Endothelial cell of umbilical vein (primary cell): ENCODE results near the gene USF2. TPM values are rescaled to one million over a fixed set of nuclear protein-coding genes. Genes with fewer than 3 reads are reported as not detected.

Experiments
- BruUV-seq: library from RNA; stranded (reverse); fragments of 400-500 nt; replicated peaks from 2 replicates; lab custom pipeline; 2021; lab: Mats Ljungman, UMichigan
- CTCF ChIA-PET: fragments of 300-600, 350-600 bp; sonication (Branson Sonifier 250); formaldehyde crosslinking; loops from one replicate; lab custom pipeline; 2021; ENCODE audit warnings: antibody characterized with exemption, inconsistent platforms; lab: Charles Lee
- POLR2A ChIA-PET: fragments of 300-600, 350-600 bp; sonication (Branson Sonifier 250); formaldehyde crosslinking; loops from one replicate; lab custom pipeline; 2021; ENCODE audit warnings: antibody characterized with exemption, inconsistent platforms; lab: Charles Lee
- DNase-seq: peaks from one replicate; pipeline ENCODE4 v3.0.0-alpha.2; 2011; ENCODE audit warnings: low read depth, low spot score
- FAIRE-seq: peaks from 2 replicates; lab custom pipeline; 2011; peaks lifted over from hg19 to GRCh38; lab: Jason Lieb, UNC
- H2AFZ ChIP-seq: 2 replicates; pipeline ENCODE4 v1.6.0; 2012; ENCODE audit warnings: low read depth, low read length, control low read depth, inconsistent platforms
- H3K27ac ChIP-seq: 2 replicates; pipeline ENCODE4 v1.5.1; 2011; ENCODE audit warnings: low read depth, mild to moderate bottlenecking, control low read depth, low read length, moderate library complexity; ENCODE audit not compliant: insufficient read depth
- H3K27me3 ChIP-seq, 2 experiments: 2 replicates each; pipeline versions ENCODE4 v1.6.0 to v1.6.1; 2011; ENCODE audit warnings: low read length in 2 of 2, mixed read lengths in 1 of 2; ENCODE audit not compliant: control insufficient read depth in 2 of 2, insufficient read depth in 2 of 2
- H3K36me3 ChIP-seq, 2 experiments: 2 replicates in 1 of 2; 3 replicates in 1 of 2; pipeline ENCODE4 v1.5.1; 2011; ENCODE audit warnings: low read length in 2 of 2, mild to moderate bottlenecking in 1 of 2, moderate library complexity in 1 of 2; ENCODE audit not compliant: control insufficient read depth in 2 of 2, insufficient read depth in 2 of 2; ENCODE audit errors: extremely low read depth in 1 of 2
- H3K4me1 ChIP-seq: 3 replicates; pipeline ENCODE4 v1.5.1; 2011; ENCODE audit warnings: mild to moderate bottlenecking, low read length; ENCODE audit not compliant: control insufficient read depth, insufficient read depth; ENCODE audit errors: extremely low read depth
- H3K4me2 ChIP-seq: 2 replicates; pipeline ENCODE4 v1.6.1; 2011; ENCODE audit warnings: low read length, control low read depth, mixed read lengths; ENCODE audit not compliant: insufficient read depth
- H3K4me3 ChIP-seq, 3 experiments: fragments of 200-600 bp in 1 of 3; sonication (generic), shearing (Covaris generic) in 1 of 3; replicated peaks in 1 of 3; 2 replicates each; pipeline ENCODE4 v1.5.1; 2011 to 2016; ENCODE audit warnings: control low read depth in 3 of 3, low read length in 3 of 3, mild to moderate bottlenecking in 2 of 3, inconsistent platforms in 1 of 3, low read depth in 1 of 3, moderate library complexity in 1 of 3; ENCODE audit not compliant: insufficient read depth in 1 of 3
- H3K79me2 ChIP-seq: 2 replicates; pipeline ENCODE4 v1.6.0; 2012; ENCODE audit warnings: low read length, inconsistent platforms; ENCODE audit not compliant: control insufficient read depth, insufficient read depth
- H3K9ac ChIP-seq: replicated peaks from 2 replicates; pipeline ENCODE3; 2011; ENCODE audit warnings: low read length, control low read depth; ENCODE audit not compliant: insufficient read depth; ENCODE audit errors: extremely low read depth
- H3K9me1 ChIP-seq: replicated peaks from 3 replicates; pipeline ENCODE4 v1.6.0; 2011; ENCODE audit warnings: mild to moderate bottlenecking, low read length; ENCODE audit not compliant: control insufficient read depth, insufficient read depth; ENCODE audit errors: extremely low read depth
- H3K9me3 ChIP-seq: replicated peaks from 2 replicates; pipeline ENCODE4 v1.5.1; 2012; ENCODE audit warnings: low read length, inconsistent platforms; ENCODE audit not compliant: control insufficient read depth, insufficient read depth
- H4K20me1 ChIP-seq: replicated peaks from 2 replicates; pipeline ENCODE3; 2011; ENCODE audit warnings: mild to moderate bottlenecking, low read length; ENCODE audit not compliant: control insufficient read depth, insufficient read depth; ENCODE audit errors: extremely low read depth
- CTCF ChIP-seq, 2 donors: IDR thresholded peaks; 1 replicate in 1 of 2; 2 replicates in 1 of 2; pipeline ENCODE4 v1.5.1; 2011; ENCODE audit warnings: low read length in 2 of 2, mild to moderate bottlenecking in 2 of 2, moderate library complexity in 2 of 2, control low read depth in 1 of 2, inconsistent platforms in 1 of 2, low read depth in 1 of 2; ENCODE audit not compliant: insufficient read depth in 1 of 2; ENCODE audit errors: extremely low read depth in 1 of 2
- EZH2 ChIP-seq: IDR thresholded peaks from 2 replicates; pipeline ENCODE4 v1.6.1; 2012; ENCODE audit warnings: borderline replicate concordance, low read depth, mild to moderate bottlenecking, moderate library complexity, low read length, inconsistent platforms; ENCODE audit not compliant: severe bottlenecking
- FOS ChIP-seq: IDR thresholded peaks from 2 replicates; pipeline ENCODE4 v1.6.1; 2011; ENCODE audit warnings: mild to moderate bottlenecking, low read length, moderate library complexity, borderline replicate concordance; ENCODE audit not compliant: insufficient read depth
- GATA2 ChIP-seq: IDR thresholded peaks from 2 replicates; pipeline ENCODE4 v1.7.0; 2011; ENCODE audit warnings: low read depth, mild to moderate bottlenecking, moderate library complexity, mixed read lengths, low read length; ENCODE audit not compliant: insufficient read length, insufficient read depth
- JUN ChIP-seq: IDR thresholded peaks from 2 replicates; pipeline ENCODE4 v1.6.1; 2011; ENCODE audit warnings: borderline replicate concordance, low read depth; ENCODE audit not compliant: insufficient read length, insufficient read depth
- MAX ChIP-seq: IDR thresholded peaks from 2 replicates; pipeline ENCODE4 v1.6.1; 2011; ENCODE audit not compliant: insufficient read depth, insufficient read length
- MYC ChIP-seq: IDR thresholded peaks from one replicate; pipeline ENCODE4 v1.6.1; 2011; ENCODE audit warnings: mild to moderate bottlenecking, low read depth, low read length
- POLR2A ChIP-seq: IDR thresholded peaks from 2 replicates; pipeline ENCODE4 v1.6.1; 2012; ENCODE audit warnings: low read depth, mild to moderate bottlenecking, control low read depth, low read length
- POLR2AphosphoS5 ChIP-seq: IDR thresholded peaks from 2 replicates; pipeline ENCODE4 v1.6.1; 2012; ENCODE audit warnings: low read depth, mild to moderate bottlenecking, control low read depth, low read length, moderate library complexity; ENCODE audit not compliant: insufficient read depth
- dilution Hi-C: fragments of 300-500 bp; cut with MboI; formaldehyde crosslinking; loops from one replicate; pipeline ENCODE4 v1.15.0; 2019; ENCODE audit warnings: low sequenced_read_pairs; ENCODE audit not compliant: extremely low pct_ligation_motif_present
- intact Hi-C: fragments of 100-400 bp; cut with micrococcal nuclease; formaldehyde crosslinking; loops from one replicate; pipeline ENCODE4 v1.10.0; 2022
- polyA plus RNA-seq, 4 experiments: library from polyadenylated mRNA; depleted of rRNA in 3 of 4; stranded (reverse) in 3 of 4; unstranded in 1 of 4; fragments of >200 nt; gene quantifications; 2 replicates each; pipeline versions ENCODE4 v1.2.1 to v1.2.3, GENCODE V29; 2011 to 2012; ENCODE audit warnings: missing spikeins in 1 of 4
- total RNA-seq: library from RNA; stranded (reverse); gene quantifications from 2 replicates; pipeline ENCODE4 v1.2.3, GENCODE V29; 2021

USF2 gene
- total and polyA plus RNA-seq, 2 donors (not counting 3 experiments of a cell fraction or from before 2014, with no cell fraction given), result 75.0 to 76.8 TPM

- ChIA-PET CTCF (interaction anchor here (1.5 kb wide), 1 partner anchor 76 kb away, joined by 4 read pairs; no protein-coding TSS in a partner anchor), POLR2A (no interaction called here)
- Histone ChIP-seq H3K4me2 (no peak overlapping the region), H3K4me1 (no peaks in the 10 kb centered on the region), H3K27me3 (no peaks in the 10 kb centered on the region), H2AFZ (no peak overlapping the region), H3K9me3 (no peaks in the 10 kb centered on the region), H3K9me1 (no peaks in the 10 kb centered on the region), H4K20me1 (no peaks in the 10 kb centered on the region), H3K79me2 (no peaks in the 10 kb centered on the region), H3K9ac (no peak overlapping the region), H3K4me3 (no peak overlapping the region), H3K27ac (no peak overlapping the region), H3K36me3 (peaks cover 7 to 31% of the 10 kb centered on the region in 2 experiments)
- dilution Hi-C loops, result no loop called here
- BruUV-seq, result no TSS peak
- TF ChIP-seq CTCF (IDR thresholded peaks at IDR 0.05; ENCODE audit: extremely low read depth in 1 of 2, insufficient read depth in 1 of 2, low read depth in 1 of 2, low read length in 2 of 2) (no peak), MYC (no peak), POLR2A (no peak), POLR2AphosphoS5 (no peak), GATA2 (no peak), MAX (no peak), FOS (no peak), EZH2 (no peak), JUN (no peak)
- no peak for FAIRE-seq
- no peak for DNase-seq
- intact Hi-C loops, result no loop called here
Observed at GRCh38 chr19:35276706-35277281, 8.0 kb downstream of the USF2 start.
